Mesothelial cell of epicardium (in vitro differentiated cells): ENCODE measurements around the gene S100PBP. TPM values are rescaled to one million over a fixed set of nuclear protein-coding genes. Genes with fewer than 3 reads are reported as not detected.
A peak's percentile ranks its signal among the peaks of the same experiment; 100 is the strongest.

Experiments
- DNase-seq, 2 experiments: peaks; one replicate each; pipeline ENCODE4 v3.0.0; 2021; ENCODE audit warnings: low spot score in 2 of 2; ENCODE audit not compliant: unreplicated experiment in 2 of 2
- H3K27ac Mint-ChIP-seq: 2 replicates; pipeline ENCODE4 v1.8.0; 2021; ENCODE audit warnings: mixed read lengths
- H3K27me3 Mint-ChIP-seq: 2 replicates; pipeline ENCODE4 v1.8.0; 2021; ENCODE audit warnings: low read depth, mixed read lengths
- H3K36me3 Mint-ChIP-seq: 2 replicates; pipeline ENCODE4 v1.8.0; 2021; ENCODE audit warnings: mixed read lengths
- H3K4me1 Mint-ChIP-seq: 2 replicates; pipeline ENCODE4 v1.8.0; 2021; ENCODE audit warnings: mixed read lengths
- H3K4me3 Mint-ChIP-seq: 2 replicates; pipeline ENCODE4 v1.8.0; 2021; ENCODE audit warnings: mild to moderate bottlenecking, moderate library complexity, mixed read lengths
- H3K9me3 Mint-ChIP-seq: 2 replicates; pipeline ENCODE4 v1.8.0; 2021; ENCODE audit warnings: mixed read lengths
- total RNA-seq: library from RNA; stranded (reverse); gene quantifications from 3 replicates; pipeline ENCODE4 v1.2.1, GENCODE V29; 2021
- TF ChIP-seq, protein P1 (sequence below): fragments of 200-600 bp; sonication (generic); IDR thresholded peaks from one replicate; pipeline ENCODE4 v1.5.0; 2021; ENCODE audit warnings: antibody characterized with exemption; ENCODE audit not compliant: unreplicated experiment

S100PBP gene
- total RNA-seq, 1 donor from 2014 or later = 66.8 TPM

DNA sequence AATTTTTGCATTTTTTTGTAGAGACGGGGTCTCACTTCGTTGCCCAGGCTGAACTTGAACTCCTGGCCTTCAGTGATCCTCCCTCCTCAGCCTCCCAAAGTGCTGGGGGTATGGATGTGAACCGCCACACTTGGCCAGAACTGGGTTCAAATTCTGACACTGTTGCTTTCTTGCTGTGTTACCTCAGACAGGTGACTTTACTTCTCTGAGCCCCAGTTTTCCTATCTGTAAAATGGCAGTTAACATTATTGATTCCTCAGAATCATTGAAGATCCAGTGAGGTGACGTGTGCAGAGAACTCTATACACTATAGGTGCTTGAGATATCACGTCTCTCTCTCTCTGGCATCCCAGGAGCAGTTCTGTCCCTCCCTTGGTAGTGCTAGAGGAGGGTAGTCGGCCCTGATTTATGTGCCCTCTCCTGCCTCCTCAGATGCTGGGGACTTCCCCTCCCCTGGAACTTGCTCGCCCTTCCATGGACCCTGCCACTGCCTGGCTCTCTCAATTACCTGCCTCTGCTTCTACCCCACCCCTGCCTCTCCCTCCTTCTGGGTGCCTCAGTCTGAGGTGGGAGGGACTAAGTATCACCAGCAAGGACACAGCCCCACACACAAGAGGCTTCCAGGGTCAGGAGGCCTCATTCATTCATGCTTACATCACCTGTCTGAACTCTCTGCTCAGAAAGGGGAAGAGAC, 66.0 kb downstream of the S100PBP start:
- TF ChIP-seq, protein P1, sequence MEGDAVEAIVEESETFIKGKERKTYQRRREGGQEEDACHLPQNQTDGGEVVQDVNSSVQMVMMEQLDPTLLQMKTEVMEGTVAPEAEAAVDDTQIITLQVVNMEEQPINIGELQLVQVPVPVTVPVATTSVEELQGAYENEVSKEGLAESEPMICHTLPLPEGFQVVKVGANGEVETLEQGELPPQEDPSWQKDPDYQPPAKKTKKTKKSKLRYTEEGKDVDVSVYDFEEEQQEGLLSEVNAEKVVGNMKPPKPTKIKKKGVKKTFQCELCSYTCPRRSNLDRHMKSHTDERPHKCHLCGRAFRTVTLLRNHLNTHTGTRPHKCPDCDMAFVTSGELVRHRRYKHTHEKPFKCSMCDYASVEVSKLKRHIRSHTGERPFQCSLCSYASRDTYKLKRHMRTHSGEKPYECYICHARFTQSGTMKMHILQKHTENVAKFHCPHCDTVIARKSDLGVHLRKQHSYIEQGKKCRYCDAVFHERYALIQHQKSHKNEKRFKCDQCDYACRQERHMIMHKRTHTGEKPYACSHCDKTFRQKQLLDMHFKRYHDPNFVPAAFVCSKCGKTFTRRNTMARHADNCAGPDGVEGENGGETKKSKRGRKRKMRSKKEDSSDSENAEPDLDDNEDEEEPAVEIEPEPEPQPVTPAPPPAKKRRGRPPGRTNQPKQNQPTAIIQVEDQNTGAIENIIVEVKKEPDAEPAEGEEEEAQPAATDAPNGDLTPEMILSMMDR = no peak

DNA sequence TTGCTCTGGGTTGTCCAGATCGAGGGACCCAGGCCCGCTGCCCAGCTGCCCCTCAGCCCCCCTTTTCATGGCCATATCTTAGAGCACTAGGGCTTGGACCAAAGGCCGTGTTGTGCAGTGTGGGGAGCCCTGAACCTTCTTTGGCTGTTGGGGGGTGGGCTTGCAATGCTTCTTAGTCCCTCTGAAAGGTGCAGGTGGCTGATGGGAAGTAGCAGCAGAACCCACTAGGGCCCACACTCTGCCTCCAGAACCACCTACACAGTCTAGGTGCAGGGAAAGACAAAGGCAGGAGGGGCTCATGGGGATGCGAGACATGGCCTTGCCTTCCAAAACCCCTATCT, 66.5 kb downstream of the S100PBP start:
- no peaks in the 10 kb centered on the region for H3K9me3 Mint-ChIP-seq

More for the DNA sequence above, 66.0 kb downstream of the S100PBP start:
- Mint-ChIP-seq H3K27me3 (peaks cover 40% of the 10 kb centered on the region), H3K36me3 (no peaks in the 10 kb centered on the region), H3K27ac (no peak overlapping the region), H3K4me3 (no peak overlapping the region), H3K9me3 (no peaks in the 10 kb centered on the region), H3K4me1 (peaks cover 9% of the 10 kb centered on the region)
- no peak for DNase-seq

DNA sequence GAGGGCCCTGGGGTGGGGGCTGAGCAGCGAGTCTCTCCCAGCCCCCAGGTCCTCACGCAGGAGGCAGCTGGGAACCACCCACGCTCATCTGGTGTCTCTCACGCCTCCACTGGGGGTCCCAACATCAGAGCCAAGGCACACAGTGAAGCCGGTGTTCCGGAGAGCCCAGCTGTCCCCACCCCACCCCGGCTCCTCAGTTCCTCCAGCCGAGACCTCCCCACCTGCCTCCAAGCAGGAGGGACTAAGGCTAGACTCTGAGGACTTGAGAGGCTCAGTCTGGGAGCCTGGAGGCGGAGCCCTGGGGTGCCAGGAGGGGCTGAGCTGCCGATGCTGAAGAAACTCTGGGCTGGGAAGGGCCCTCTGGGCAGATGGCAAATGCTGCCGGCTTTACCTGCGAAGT, 67.3 kb downstream of the S100PBP start:
- Mint-ChIP-seq H3K4me3 (no peak overlapping the region), H3K9me3 (no peaks in the 10 kb centered on the region), H3K27ac (no peak overlapping the region), H3K4me1 (peaks cover 9% of the 10 kb centered on the region), H3K36me3 (no peaks in the 10 kb centered on the region), H3K27me3 (peaks cover 40% of the 10 kb centered on the region)
- DNase-seq = no peak
- TF ChIP-seq, protein P1 = no peak

More for the DNA sequence above, 66.5 kb downstream of the S100PBP start:
- Mint-ChIP-seq H3K27me3 (peaks cover 40% of the 10 kb centered on the region), H3K27ac (no peak overlapping the region), H3K36me3 (no peaks in the 10 kb centered on the region), H3K4me1 (peaks cover 9% of the 10 kb centered on the region), H3K4me3 (no peak overlapping the region)
- TF ChIP-seq, protein P1 = no peak
- DNase-seq = no peak

DNA sequence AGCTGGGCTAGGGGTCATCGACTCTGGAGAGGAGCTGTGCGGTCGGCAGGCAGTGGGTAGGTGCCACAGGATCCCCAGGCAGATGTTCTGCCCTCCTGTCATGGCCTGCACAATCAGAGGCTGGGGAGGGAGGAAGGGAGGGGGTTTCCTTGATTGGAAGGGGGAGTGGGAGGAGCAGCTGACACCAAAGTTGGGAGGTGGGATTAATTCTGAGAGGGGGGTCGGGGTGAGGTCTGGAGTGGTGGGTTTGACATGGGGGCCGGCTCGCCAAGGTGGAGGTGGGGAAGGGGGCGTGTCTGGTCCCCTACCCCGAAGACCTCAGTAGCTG, 68.2 kb downstream of the S100PBP start:
- Mint-ChIP-seq H3K9me3 (no peaks in the 10 kb centered on the region), H3K36me3 (no peaks in the 10 kb centered on the region), H3K27me3 (peaks cover 40% of the 10 kb centered on the region), H3K4me1 (peaks cover 11% of the 10 kb centered on the region), H3K27ac (no peak overlapping the region), H3K4me3 (peak overlapping the region; percentile 60)
- no peak for DNase-seq
- TF ChIP-seq, protein P1 = no peak

DNA sequence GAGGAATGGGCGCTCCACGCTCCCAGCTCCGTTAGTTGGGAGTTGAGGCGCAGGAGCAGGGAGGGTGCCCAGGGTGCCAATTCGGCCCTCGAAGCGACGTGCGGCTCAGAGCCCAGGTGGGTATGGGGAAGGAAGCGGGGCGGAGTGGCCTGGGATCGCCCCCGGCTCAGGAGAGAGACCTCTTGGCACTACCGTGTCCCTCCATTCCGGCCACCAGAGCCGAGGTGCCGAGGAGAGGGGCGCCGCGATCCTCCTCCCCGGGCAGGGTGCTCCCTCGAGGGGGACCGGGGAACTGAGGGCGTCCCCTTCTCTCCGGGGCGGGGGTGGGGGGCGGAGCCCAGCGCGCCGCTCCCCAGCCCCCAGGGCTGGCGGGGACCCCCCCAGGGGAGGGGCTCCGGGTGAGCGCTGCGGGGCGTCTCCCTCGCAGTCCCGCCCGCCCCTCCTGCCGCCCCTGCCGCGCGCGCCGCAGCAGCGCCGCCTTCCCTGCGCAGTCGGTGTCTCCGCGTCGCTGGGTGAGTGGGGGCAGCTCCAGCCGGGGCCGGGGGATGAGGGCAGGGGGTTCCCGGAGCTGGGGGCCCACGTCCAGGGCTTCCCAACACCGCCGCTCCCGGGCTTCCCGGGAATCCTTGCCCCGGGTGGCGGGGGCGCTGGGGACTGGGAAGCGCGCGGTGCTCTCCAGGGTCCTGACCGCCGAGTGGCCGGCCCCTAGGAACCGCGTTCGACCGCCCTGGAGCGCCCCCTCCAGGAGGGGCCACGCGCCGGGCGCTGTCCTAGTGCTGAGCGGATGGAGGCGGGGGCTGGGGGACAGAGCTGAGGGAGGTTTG, 68.8 kb downstream of the S100PBP start, which contains the start of gene HPCA:
Gene HPCA (plus strand): TSS at position 488 of the 824 bp plus-strand sequence. CDS start 2,408 bp downstream, outside the sequence.
- Mint-ChIP-seq H3K4me3 (peak within 1 kb of the TSS; percentile 60), H3K4me1 (peaks cover 12% of the 10 kb centered on the region), H3K36me3 (no peaks in the 10 kb centered on the region)

More for the DNA sequence above, 68.8 kb downstream of the S100PBP start, which contains the start of gene HPCA:
- TF ChIP-seq, protein P1 = peak; percentile 71
- no peaks in the 10 kb centered on the region for H3K9me3 Mint-ChIP-seq
- DNase-seq = peak; percentile 80 to 90
- no peak within 1 kb of the TSS for H3K27ac Mint-ChIP-seq
- H3K27me3 Mint-ChIP-seq = peaks cover 40% of the 10 kb centered on the region
